Measurements from ENCODE around the gene SCG3. TPM values are rescaled to one million over a fixed set of nuclear protein-coding genes. Genes with fewer than 3 reads are reported as not detected.

SCG3 gene
- total RNA-seq, 1 experiment from 2014 or later = 0.37 TPM

DNA sequence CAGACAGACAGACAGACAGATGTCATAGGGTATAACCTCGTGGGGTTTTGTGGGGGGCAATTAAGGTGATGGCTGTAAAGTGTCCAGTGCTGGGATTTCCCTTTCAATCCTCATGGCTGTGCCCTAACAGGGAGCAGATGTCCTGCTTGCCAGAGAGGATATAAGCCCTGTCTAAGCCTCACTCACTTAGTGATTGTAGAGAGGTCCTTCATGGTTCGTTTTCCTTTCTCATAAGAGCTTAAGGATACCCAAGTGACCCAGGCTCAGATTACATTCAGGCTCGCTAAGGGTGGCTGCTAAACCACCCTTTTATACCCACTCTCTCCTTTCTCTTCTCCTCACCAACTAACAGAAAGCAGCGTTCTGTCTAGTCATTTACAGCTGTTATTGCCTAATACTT lies 36.9 kb downstream of the SCG3 start:
- DNase-seq (ENCODE audit: low read depth, low spot score) = no peak
- in situ Hi-C loops (cut with HindIII; ENCODE audit: low pct_unique_long_range_greater_than_20kb, low sequenced_read_pairs) = no loop called here

- no peak for DNase-seq (ENCODE audit: low read depth, low spot score)
- in situ Hi-C loops (cut with HindIII; ENCODE audit: low pct_unique_long_range_greater_than_20kb, low sequenced_read_pairs) = no loop called here
Observed at GRCh38 chr15:51718746-51719145, 37.4 kb downstream of the SCG3 start.

DNA sequence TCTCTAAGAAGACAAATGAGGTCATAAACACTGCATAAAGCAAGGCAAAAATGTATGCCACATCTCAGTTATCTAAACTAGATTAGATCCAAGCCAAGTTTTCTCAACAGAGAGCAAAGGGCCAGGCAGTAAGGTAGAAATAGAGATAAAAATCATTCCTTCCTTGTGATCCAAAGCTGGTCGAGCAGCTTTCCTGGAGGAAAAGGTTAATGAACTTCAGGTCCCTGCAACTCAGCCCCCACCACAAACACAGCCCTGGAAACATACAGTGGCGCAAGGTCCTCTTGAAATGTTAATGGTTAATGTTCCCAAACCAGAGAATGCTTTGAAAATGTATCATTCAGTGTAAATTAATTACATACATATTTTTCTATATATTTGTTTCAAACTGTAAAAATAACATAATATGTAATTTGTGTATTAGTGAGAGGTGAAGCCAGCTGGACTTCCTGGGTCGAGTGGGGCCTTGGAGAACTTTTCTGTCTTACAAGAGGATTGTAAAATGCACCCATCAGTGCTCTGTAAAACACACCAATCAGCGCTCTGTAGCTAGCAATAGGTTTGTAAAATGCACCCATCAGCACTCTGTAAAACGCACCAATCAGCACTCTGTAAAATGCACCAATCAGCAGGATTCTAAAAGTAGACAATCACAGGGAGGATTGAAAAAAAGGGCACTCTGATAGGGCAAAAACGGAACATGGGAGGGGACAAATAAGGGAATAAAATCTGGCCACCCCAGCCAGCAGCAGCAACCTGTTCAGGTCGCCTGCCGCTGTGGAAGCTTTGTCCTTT lies 39.1 kb downstream of the SCG3 start:
- DNase-seq (ENCODE audit: low read depth, low spot score) = no peak
- in situ Hi-C loops (cut with HindIII; ENCODE audit: low pct_unique_long_range_greater_than_20kb, low sequenced_read_pairs) = no loop called here

- in situ Hi-C loops (cut with HindIII; ENCODE audit: low pct_unique_long_range_greater_than_20kb, low sequenced_read_pairs) = no loop called here
- no peak for DNase-seq (ENCODE audit: low read depth, low spot score)
Observed at GRCh38 chr15:51721199-51721960, 40.1 kb downstream of the SCG3 start.

GRCh38 chr15:51724199-51724598 lies 42.9 kb downstream of the SCG3 start:
- no peak for DNase-seq (ENCODE audit: low read depth, low spot score)
- in situ Hi-C loops (cut with HindIII; ENCODE audit: low pct_unique_long_range_greater_than_20kb, low sequenced_read_pairs) = no loop called here

- in situ Hi-C loops (cut with HindIII; ENCODE audit: low pct_unique_long_range_greater_than_20kb, low sequenced_read_pairs) = no loop called here
Observed at GRCh38 chr15:51724673-51725072, 43.4 kb downstream of the SCG3 start.

DNA sequence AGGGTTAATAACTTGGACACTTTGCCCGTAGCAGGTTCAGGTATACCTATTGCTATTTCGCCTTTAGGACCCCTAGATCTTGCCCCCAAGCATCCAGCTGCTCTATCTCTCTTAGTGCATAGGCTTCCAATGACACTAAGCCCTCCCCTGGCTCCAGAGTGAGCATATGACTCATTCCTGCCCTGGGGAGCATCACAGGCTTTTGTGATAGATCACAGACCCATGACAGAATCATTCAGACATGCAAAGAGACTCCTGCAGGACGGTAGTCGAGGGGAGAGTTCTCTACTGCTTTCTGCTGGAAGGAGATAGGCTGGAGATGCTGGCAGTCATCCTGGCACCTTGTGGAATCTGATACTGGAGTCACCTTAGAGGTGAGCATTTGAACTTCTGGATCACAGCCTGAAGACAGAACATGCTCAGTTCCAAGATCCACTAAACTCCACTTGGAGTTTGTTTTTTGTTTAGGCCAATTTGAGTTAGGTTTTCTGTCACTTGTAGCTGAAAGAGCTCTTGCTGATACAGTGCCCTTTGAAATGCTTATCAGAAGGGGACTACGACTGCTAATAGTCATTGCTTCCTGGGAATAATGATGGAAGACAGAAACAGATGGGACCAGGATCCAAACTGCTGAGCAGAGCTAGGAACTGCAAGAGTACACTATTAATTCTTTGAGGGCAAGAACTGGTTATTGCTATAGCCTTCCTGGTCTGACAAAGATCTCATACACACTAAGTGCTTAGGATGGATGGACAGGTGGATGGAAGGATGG lies 45.2 kb downstream of the SCG3 start:
- DNase-seq (ENCODE audit: low read depth, low spot score) = peak; percentile 70
- in situ Hi-C loops (cut with HindIII; ENCODE audit: low pct_unique_long_range_greater_than_20kb, low sequenced_read_pairs) = no loop called here

More at GRCh38 chr15:51724673-51725072, 43.4 kb downstream of the SCG3 start:
- peak; percentile 20 for DNase-seq (ENCODE audit: low read depth, low spot score)

DNA sequence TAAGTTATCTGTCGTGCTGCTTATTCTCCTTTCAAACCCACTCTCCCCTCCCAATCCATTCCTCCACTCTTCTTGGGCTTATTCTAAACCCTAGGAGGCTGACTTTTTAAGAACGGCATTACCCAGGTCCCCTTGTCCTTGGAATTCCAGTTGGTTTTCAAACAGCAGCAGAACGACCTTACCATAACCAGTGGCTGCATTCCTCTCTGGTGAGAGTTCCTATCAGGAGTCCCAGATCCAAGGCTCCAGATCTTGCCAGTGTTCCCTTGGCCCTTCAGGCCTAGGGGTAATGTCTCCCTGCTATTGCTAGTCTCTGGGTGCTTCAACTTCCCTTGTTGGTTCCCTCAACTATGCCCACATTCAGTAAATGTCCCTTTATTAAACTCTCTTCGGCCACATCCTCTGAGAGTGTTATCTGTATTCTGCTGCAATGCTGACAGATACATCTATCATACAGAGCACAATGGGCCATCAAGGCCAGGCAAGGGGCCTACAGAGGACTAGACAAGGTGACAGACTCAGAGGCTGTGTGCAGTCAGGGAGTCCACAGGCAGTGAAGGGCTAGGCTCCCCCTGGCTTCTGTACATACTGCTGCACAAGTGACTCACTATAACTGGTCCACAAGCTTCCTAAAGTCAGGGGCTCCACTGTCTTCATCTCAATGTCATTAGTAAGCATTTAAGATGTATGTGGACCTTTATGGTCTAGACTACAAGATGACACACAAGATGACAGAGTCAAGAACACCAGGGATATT lies 46.0 kb downstream of the SCG3 start:
- no peak for DNase-seq (ENCODE audit: low read depth, low spot score)

DNA sequence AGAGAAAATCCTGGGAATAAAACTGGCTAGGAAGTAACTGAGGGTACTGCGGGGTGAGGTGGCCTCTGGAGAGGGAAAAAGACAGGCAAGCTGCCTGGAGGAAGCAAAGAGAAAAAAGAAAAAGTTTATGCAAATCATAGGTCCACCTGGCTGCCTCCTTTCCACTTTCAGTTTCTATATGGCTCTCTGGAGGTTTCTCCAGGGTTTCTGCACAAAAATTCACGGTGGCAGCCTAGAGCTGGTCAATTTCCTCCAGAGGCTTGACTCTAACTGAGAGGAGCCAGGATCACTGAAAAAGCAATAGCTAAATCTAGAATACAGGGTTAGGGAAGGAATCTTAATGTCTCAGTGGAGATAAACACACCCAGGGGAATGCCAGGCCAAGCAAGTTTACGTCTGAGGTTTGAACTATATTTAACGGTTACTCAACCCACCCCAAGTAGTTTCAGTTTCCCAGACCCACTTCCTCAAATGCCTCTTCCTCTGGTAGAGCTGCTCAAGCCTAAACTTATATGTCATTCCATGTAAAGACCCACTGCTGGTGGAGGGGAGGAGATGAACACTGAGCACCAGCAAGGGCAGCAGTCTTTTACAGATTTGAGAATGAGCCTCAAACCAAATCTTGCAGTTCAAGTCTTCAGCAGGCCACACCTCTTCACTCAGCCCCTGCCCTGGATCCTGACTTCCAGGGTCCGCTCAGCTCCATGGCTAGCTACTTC lies 50.4 kb downstream of the SCG3 start:
- in situ Hi-C loops (cut with HindIII; ENCODE audit: low pct_unique_long_range_greater_than_20kb, low sequenced_read_pairs) = no loop called here
- DNase-seq (ENCODE audit: low read depth, low spot score) = no peak

More for the DNA sequence above, 46.0 kb downstream of the SCG3 start:
- in situ Hi-C loops (cut with HindIII; ENCODE audit: low pct_unique_long_range_greater_than_20kb, low sequenced_read_pairs) = no loop called here

DNA sequence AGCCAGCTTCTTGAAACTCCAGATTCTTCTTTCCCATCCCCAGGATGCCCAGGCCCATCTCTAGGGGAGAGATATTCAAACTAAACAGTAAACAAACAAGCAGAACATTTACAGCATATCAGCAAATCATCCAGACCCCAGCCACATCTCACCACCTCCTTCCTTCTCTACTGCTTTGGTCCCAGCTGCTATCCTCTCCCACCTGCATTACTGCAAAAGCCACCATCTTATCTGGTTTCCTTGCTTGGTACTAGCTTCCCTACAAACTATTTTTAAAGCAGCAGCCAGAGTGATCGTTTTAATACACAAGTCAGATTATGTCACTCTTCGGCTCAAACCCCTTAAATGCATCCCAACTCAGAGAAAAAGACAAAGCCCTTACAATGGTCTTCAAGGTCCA lies 51.3 kb downstream of the SCG3 start:
- no peak for DNase-seq (ENCODE audit: low read depth, low spot score)
- in situ Hi-C loops (cut with HindIII; ENCODE audit: low pct_unique_long_range_greater_than_20kb, low sequenced_read_pairs) = no loop called here

- no peak for DNase-seq (ENCODE audit: low read depth, low spot score)
- in situ Hi-C loops (cut with HindIII; ENCODE audit: low pct_unique_long_range_greater_than_20kb, low sequenced_read_pairs) = no loop called here
Observed at GRCh38 chr15:51735228-51736010, 54.1 kb downstream of the SCG3 start.

DNA sequence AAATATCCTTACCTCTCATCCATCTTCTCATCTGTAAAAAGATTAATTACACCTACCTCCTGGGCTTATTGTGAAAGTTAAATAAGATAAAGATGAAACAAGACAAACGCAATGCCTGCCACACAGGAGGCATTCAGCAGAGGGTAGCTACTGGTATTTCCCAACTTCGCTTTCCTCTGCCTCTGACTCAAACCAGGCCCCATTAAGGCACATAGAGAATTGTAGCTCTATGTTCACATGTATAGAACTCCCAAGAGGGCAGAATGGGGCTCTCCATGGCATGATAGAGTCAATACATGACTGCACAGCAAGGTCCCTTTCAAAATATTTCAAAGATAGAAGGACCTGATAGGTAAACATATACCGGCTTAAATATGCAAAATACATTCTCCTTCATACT lies 54.8 kb downstream of the SCG3 start:
- in situ Hi-C loops (cut with HindIII; ENCODE audit: low pct_unique_long_range_greater_than_20kb, low sequenced_read_pairs) = no loop called here
- DNase-seq (ENCODE audit: low read depth, low spot score) = no peak

GRCh38 chr15:51736751-51737521 lies 55.6 kb downstream of the SCG3 start:
- in situ Hi-C loops (cut with HindIII; ENCODE audit: low pct_unique_long_range_greater_than_20kb, low sequenced_read_pairs) = no loop called here
- no peak for DNase-seq (ENCODE audit: low read depth, low spot score)

- peak; percentile 56 for DNase-seq (ENCODE audit: low read depth, low spot score)
- in situ Hi-C loops (cut with HindIII; ENCODE audit: low pct_unique_long_range_greater_than_20kb, low sequenced_read_pairs) = no loop called here
Observed at GRCh38 chr15:51737522-51738305, 56.4 kb downstream of the SCG3 start, which contains the start of gene LYSMD2. TSS of gene LYSMD2 (minus strand) at chr15:51737655. CDS start at chr15:51737622, 33 bp downstream.

GRCh38 chr15:51738553-51738952 lies 57.2 kb downstream of the SCG3 start:
- in situ Hi-C loops (cut with HindIII; ENCODE audit: low pct_unique_long_range_greater_than_20kb, low sequenced_read_pairs) = no loop called here
- DNase-seq (ENCODE audit: low read depth, low spot score) = no peak

Measured in SK-MEL-5 (cell line).